ENCODE results near the gene SLC7A9.

GRCh38 chr19:32868206-32868950 is 1.2 kb downstream of the SLC7A9 start:
- TF ChIP-seq CTCF (IDR thresholded peaks at IDR 0.05; ENCODE audit: extremely low read depth in 1 of 2, insufficient read depth in 1 of 2, low read depth in 1 of 2, low read length in 2 of 2) (no peak), MAX (IDR thresholded peaks at IDR 0.05; ENCODE audit: insufficient read depth, insufficient read length) (no peak)
